IPS DF 4.7 (cell line): ENCODE measurements around the gene MAMLD1.

Experiments used
- DNase-seq: peaks from one replicate; pipeline ENCODE4 v3.0.0-alpha.2; 2013; ENCODE audit warnings: low spot score; ENCODE audit errors: extremely low read depth

The MAMLD1 gene

DNA sequence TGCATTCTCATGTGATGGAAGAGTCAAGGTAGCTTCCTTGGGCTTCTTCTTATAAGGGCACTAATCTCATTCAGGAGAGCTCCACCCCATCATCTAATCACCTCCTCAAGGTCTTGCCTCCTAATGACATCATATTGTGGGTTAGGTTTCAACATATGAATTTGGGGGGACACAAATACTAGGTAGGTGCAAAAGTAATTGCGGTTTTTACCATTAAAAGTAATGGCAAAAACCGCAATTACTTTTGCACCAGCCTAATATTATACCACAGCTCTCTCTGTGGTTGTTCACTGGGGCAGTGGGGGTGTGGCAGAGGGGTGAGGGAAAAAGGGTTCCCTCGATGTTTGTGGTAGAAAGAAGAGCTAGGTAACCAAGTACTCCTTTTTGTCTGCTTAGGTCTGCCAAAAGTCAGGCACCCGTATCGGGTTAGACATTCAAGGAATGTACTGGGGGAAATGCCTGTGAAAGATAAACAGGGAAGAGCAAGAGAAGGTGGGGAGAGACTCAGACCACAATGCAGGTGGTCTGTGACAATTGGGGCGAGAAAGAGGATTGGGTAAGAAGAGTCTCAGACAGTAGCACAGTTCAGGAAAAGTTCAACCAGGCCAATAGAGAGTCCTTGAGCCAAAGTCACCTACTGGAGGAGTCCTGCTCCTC is 126.4 kb downstream of the MAMLD1 start:
- no peak for DNase-seq

DNA sequence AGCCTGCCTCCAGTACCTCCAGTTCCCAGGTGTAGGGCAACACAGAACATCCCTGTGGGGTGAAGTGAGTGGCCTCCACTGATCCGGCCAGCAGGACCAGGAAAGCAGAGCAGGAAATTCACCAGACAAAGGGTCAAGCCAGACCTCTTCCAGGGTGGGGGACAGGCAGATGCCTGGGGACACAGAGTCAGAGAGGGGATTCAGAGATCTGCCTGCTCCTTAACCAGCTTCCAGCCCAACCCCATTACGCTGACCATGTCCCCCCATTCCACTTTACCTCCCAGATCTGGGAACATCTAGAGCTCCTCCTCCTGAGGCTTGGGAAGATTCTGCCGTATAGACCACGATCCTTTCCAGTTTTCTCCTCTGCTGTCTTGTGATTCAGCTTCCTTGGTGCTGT is 132.4 kb downstream of the MAMLD1 start:
- DNase-seq, result no peak

DNA sequence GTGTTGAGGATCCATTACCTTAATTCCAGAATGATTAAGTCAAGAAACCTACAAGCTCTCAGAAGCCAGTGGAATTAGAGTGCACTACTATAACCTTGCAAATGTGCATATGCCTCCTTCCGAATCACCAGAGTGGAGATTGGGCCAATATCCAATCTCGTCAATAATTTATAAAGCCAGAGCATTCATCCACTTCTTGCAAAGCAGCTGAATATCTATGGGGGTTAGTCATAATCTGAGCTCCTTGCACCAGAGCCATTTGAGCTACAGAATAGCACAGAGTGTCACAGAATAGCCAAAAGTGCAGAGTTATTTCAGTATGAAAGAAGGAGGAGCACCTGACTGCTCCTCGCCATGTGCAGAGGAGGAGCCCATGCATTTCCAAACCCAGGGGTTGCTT is 136.1 kb downstream of the MAMLD1 start:
- DNase-seq, result no peak

DNA sequence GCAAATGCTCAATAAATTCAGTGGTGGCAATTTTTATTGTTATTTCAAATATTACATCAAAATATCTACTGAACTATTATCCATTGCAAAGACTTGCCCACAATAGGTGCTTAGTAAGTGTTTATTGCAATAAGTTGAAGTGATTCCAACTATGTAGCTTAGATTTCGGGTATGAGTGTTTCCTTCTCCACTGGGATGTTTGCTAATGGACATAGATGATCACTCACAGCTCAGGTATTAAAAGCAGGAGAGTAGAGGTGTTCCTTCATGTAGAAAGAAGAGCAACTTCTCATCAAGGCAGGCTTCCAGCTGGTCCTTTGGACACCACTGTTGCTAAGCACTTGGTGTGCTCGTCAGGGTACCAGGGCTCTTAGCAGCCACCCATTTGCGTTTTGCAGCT is 139.0 kb downstream of the MAMLD1 start:
- DNase-seq, result no peak

DNA sequence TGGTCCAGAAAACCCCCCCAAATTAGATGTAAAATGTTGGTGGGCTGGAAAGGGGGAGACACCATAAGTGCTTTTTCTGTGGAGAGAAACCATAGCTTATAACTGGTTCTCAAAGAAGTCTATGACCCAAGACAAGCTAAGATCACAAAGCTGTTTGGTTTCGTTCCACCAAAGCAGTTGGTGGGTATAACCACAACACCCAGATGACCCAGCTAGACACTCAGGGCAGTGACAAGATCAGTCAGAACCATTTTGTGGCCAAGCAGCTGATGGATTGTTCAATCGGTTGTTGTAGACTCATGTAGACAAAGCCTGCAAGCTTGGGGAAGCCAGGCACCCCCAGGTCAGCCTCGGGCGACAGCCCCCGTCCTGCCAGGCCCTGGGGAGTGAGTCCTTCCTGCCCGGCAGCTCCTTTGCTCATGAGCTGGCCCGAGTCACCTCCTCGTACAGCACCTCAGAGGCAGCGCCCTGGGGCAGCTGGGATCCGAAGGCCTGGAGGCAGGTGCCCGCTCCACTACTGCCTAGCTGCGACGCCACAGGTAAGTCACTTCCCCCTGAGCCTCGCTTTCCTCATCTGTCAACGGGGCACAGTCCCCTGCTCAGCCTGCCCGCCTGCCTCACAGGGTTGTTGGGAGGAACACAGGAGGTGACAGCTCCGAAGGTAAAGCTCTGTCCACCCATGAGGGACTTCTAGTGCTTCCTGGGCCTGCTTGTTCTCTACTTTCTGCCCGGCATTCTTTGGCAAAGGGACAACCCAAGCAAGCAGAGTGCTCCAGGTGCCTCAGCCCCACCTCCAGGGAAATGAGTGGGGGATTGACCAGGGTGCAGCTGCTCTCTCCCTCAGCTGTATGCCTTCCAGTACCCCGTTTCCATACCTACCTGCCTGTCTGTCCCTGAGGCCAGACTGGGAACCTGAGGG is 140.1 kb downstream of the MAMLD1 start:
- DNase-seq, result no peak

DNA sequence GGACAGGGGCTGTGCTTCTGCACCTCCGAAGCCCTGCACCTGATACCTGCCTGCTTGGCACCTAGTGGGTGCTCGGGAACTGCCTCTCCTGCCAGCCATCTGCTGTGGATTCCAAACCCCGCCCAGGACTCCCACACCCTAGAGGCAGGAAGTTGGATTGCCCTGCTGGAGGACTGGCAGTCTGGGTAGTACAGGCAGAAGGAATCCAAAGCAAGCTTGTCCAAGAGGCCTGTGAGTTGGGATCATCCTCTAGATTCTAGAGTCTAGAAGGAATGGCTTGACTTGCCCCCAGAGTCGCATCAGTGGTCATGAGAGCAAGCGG is 140.7 kb downstream of the MAMLD1 start:
- DNase-seq, result no peak

DNA sequence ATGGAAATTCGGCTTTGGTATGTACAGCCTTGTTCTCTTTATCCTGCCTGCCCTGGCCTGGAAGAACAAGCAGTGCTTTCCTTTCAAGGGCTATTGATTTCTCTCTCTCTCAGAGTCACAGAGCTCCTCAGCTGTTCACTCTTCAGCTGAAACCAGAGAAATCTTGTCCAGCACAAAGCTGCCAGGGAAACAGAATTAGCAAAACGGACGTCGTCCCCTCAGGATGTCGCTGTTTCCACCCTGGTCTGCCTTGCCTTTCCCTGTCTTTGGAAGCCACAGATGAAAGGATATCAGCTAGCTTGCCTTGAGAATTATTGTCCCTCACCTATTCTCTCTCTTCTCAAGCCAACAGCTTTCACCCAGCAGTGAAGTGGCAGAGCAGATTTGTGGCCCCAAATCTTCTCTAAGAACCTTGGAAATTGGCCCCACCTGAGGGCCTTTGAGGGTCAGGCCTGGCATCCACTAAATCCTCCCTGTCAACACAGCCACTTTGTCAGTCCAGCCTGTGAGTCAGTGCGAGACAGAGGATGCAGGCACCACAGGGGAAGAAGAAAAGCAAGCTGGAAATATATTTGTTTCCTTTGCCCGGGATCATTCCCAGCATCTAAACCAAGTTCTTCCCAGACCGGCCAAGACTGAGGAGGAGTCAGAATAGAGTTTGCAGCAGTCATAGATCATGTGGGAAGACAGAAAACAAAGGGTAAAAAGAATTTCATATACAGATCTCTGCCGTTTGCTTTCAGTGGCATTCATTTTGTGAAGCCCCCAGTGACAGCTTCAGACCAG is 141.5 kb downstream of the MAMLD1 start:
- DNase-seq, result no peak

DNA sequence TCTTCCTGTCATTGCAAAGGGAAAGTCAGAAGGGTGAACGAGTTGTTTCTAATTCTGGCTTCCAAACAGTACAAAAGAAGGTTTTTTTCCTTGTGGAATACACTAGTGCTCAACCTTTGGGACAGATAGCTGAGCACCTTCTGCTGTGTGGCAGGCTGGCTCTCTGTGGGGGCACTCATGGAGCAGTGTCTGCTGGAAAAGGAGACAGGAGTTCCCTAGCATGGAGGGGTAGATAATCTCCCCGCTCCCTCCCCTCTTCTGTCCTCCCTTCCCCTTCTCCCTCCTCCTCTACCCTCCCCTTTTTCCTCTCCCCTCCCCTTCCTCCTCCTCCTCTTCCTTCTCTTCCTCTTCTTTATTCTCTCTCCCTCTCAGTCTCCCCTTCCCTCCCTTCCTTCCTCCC is 142.9 kb downstream of the MAMLD1 start:
- DNase-seq, result no peak

DNA sequence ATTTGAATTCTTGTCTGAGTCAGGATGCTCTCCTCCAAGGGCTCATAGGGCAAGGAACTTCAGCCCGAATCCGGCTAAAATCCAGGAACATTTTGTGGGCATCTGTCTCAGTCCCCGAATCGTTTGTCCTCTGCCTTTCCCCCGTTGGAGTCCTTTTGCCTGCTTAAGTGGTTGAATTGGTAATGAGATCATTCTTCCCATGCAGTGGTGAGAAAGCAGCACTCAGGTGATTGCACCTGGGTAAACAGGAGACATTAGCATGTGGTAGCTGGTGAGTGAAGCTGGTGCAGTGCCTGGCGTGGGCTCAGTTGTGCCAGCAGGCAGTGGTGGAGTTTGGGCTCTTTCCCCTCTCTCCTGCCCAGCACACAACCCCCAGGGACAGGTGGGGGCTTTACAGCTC is 143.4 kb downstream of the MAMLD1 start:
- no peak for DNase-seq

DNA sequence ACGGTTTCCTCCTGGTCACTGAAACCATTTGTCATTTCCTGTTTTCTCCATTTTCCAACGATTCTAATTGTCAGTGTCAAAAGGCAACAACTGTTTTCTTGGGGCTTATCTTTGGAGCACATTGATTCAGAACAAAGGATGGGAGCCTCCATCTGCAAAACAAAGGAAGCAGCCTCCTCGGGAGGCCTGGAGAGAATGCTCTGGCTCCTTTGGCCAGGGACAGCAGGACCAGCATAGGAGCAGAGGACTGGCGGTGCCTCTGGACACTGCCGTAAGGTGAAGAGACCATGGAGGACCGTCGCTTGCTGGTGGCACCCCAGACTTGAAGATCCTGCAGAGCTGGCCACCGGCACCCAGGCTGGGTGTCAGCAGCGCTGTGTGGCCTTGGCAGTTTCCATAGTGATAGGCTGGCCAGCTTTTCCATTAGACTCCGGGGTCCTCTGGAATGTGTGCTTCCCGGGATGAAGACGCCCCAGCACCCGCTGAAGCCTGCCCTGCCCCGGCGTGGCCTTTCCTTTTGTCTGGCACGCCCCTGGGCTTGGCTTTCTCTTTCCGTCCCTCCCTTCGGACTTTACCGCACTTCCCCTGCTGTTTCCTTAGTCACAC is 144.2 kb downstream of the MAMLD1 start:
- DNase-seq, result no peak

DNA sequence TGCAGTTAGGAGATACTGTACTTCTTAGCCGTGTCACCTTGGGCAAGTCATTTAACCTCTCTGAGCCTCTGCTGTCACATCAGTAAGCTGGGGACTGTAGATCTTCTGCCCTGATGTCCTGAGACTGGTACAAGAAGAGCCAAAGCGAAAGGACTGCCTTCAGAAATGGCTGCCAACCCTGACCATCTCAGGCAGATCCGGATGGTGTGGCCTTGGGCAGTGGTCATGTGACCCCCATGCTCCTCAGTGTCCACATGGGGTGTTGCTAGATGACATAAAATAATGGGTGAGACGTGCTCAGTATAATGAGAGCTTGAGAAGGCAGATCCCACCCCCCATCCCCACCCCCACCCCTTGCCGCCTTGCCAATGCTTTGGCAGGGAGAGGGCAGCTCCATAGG is 144.9 kb downstream of the MAMLD1 start:
- DNase-seq, result no peak

DNA sequence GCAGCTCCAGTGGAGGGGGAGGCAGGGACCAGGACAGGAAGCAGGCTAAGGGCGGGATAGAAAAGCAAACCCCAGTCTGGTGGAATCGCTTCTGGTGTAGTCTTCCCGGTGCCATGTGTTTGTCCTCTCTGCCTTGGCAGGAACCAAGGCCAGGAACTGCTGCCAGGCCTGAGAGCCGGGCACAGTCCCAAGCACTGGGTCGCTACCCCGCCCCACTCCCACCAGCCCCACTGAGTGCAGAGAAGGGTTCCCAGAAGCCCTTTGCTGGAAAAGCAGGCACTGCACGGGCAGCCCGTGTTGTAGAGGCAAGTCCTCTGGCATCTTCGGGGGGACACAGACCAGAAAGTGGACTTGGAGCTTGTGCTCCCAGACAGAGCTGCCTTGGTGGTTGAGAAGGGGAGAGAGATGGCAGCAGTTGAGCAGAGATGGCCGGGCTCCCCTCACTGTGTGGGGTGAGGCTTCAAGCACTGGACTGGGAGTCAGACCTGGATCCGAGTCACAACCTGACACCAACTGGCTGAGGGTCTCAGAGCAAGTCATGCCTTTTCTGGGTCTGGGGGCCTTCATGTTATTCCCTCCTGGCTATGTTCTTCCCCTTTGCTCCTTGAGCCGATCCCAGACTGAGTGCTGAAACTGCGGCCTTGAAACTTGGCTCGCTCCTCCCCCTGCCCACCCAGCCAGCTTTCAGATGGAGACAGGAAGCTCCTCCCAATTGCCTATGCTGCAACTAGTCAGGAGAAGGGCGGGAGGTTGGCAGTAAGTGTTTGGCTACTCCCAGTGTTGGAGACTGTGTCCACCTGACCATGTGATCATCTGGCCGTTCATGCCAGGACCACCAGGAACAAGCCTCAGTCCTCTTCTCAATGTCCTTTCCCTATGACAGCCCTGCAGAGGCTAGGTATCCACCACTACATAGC is 145.6 kb downstream of the MAMLD1 start:
- no peak for DNase-seq

DNA sequence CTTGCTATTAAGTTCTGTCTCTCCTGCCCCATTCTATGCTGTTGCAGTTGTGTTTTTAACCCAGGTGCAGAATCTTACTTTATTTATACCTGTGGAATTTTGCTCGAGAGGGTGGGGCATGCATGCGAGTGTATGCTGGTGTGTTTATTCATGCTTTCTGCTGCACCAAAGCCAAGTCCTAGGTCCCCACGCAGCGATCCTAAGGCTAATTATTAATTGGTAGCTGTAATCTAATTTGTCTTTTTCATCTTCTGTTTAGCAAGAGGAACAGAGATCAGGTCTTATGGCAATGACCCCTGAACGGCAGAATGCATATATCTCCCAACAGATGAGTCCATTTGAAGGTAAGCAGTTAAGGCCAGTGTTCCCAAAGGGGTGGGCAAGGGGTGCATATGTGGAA is 146.6 kb downstream of the MAMLD1 start:
- no peak for DNase-seq

DNA sequence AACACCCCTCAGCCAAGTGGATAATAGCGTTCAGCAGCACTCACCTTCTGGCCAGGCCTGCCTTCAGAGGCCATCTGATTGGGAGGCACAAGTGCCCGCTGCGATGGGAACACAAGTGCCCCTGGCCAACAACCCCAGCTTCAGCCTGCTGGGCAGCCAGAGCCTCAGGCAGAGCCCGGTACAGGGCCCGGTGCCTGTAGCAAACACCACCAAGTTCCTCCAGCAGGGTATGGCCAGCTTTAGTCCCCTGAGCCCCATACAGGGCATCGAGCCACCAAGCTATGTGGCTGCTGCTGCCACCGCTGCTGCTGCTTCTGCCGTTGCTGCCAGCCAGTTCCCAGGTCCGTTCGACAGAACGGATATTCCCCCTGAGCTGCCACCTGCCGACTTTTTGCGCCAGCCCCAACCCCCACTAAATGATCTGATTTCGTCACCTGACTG is 149.4 kb downstream of the MAMLD1 start:
- DNase-seq, result no peak

DNA sequence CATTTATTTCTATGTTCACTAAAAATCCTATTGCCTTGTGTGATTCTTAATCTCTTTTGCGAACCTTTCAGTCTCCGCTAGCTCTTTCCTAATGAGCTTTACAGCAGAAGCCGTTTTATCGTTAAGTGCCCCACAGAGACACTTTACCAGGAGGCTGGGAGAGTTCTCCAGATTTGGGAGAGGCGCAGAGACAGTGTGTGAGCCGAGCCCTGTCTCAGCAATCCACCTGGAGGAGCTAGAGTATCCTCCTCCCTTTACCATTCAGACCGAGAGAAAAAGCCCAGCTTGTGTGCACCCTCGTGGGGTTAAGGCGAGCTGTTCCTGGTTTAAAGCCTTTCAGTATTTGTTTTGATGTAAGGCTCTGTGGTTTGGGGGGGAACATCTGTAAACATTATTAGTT is 150.4 kb downstream of the MAMLD1 start:
- DNase-seq, result no peak

DNA sequence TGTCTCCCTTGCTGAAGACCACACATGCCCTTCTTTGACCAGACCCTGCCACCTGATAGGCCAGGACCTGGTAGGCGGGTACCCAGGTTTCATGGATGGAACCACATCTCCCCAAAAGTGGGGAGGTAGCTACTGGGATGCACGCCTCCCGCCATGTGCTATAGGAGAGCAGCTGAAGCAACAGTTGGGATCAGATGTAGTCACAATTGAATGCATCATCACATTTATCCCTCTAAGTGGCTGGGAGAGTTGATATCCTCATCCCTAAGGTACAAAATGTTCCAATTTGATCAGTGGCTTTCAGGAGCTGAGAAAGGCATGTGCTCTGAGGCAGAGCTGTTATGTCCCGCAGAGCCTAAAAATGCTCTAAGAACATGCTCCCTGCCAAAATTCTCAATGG is 151.3 kb downstream of the MAMLD1 start:
- DNase-seq, result no peak

DNA sequence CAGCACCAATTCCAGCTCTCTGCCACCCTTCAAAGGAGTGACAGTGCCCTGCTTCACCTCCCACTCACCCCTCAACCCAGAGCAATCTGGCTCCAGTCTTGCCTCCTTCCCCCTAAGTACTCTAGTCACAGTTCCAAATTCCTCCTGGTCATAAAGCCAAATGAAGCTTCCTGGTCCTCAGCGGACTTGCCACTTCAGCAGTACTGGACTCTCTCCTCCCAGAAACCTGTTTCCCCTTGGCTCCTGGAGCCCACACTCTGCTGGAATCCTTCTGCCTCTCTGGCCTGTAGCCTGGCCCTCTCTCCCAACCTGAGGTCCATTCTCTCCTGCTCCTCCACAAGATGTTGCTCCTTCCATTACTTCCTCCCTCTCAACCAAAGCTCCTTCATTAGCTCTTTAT is 152.7 kb downstream of the MAMLD1 start:
- DNase-seq, result no peak

DNA sequence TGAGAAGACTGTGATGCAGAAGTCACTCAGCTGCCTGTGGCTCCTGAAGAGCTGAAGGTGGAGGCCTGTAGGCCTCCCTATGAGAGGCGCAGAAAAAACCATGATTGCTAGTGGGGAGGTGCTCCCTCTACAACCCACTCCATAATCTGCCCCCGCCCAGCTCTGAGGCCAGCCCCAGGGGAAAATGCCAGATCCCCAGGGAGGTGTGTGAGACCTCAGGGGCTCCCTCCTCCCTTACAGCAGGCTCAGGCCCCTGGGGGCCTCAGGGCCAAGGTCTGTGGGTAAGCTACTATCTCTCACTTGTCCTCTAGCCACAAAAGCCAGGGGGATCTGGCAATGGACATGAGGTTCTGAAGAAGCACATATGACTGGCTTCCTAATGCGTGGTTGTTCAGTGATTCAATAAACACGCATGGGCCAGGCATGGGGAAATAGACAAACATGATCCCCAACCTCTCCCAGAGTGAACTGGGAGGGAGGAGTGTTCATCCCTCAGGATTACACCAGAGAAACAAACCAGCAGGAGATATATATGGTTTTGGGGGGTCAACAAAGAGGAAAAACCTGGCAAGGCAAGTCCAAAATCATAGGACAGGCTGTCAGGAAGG is 154.3 kb downstream of the MAMLD1 start:
- DNase-seq, result no peak

DNA sequence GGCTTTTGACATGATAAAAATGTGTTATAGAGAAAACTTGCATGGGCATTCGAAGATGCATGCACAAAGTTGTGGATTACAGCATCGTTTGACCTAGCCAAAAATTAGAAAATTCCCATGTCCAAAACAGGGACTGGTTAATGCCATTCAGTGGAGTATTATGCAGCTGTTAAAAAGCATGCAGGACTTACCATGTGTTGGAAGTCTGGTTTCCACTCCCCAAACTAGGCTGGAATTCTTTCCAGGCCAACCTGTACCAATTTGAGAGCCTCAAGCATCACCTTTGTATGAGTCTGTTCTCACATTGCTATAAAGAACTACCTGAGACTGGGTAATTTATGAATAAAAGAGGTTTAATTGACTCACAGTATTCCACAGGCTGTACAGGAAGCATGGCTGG is 159.4 kb downstream of the MAMLD1 start:
- DNase-seq, result no peak
